GM12892 (cell line): Measurements from ENCODE around the gene FADS6.

Source experiments
- POLR2A ChIP-seq: IDR thresholded peaks from 2 replicates; pipeline ENCODE4 v1.6.1; 2011; ENCODE audit warnings: low read depth, low read length, control low read depth
- POLR2AphosphoS5 ChIP-seq: IDR thresholded peaks from 2 replicates; pipeline ENCODE4 v1.6.1; 2011; ENCODE audit warnings: low read depth, low read length, control low read depth
- TAF1 ChIP-seq: IDR thresholded peaks from 2 replicates; pipeline ENCODE4 v1.6.1; 2011; ENCODE audit warnings: low read depth, mild to moderate bottlenecking, control low read depth, low read length, borderline replicate concordance

DNA sequence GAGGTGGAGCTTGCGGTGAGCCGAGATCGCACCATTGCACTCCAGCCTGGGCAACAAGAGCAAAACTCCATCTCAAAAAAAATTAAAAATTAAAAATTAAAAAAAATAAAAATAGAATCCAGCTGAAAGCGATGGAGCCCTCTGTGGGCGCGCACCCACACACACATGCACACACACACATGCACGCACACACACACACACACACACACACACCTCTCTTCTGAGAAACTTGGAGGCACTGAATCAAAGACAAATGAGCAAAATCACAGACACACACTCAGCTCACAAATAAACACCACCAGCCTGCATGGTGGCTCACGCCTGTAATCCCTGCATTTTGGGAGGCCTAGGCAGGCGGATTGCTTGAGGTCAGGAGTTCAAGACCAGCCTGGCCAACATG lies 9.6 kb upstream of the FADS6 start:
- TF ChIP-seq POLR2A (no peak), POLR2AphosphoS5 (no peak), TAF1 (no peak)
